DOHH2 (cell line): ENCODE results near the gene LAPTM5.

Source experiments
- H3F3A ChIP-seq: fragments of 200-600 bp; sonication (generic), shearing (Covaris generic); 2 replicates; pipeline ENCODE4 v1.6.0; 2016; ENCODE audit warnings: antibody characterized with exemption, mild to moderate bottlenecking; ENCODE audit not compliant: control insufficient read depth, insufficient read depth
- H3K27ac ChIP-seq: fragments of 200-600 bp; sonication (generic); 2 replicates; pipeline ENCODE4 v1.5.1; 2014; ENCODE audit warnings: low read depth, mild to moderate bottlenecking, low read length, moderate library complexity
- H3K27me3 ChIP-seq: fragments of 200-600 bp; sonication (generic); 2 replicates; pipeline ENCODE4 v1.6.1; 2014; ENCODE audit warnings: mild to moderate bottlenecking, low read length, mixed read lengths; ENCODE audit not compliant: control insufficient read depth
- H3K36me3 ChIP-seq: fragments of 200-600 bp; sonication (generic); 2 replicates; pipeline ENCODE4 v1.6.1; 2014; ENCODE audit warnings: mild to moderate bottlenecking, low read length, moderate library complexity, mixed read lengths; ENCODE audit not compliant: control insufficient read depth
- H3K4me1 ChIP-seq: fragments of 200-600 bp; sonication (generic); 2 replicates; pipeline ENCODE4 v1.6.1; 2014; ENCODE audit warnings: mild to moderate bottlenecking, low read length, mixed read lengths; ENCODE audit not compliant: control insufficient read depth
- H3K4me2 ChIP-seq: fragments of 200-600 bp; sonication (generic); 2 replicates; pipeline ENCODE4 v1.6.0; 2014; ENCODE audit warnings: mild to moderate bottlenecking, low read length, moderate library complexity
- H3K4me3 ChIP-seq: fragments of 200-600 bp; sonication (generic); 2 replicates; pipeline ENCODE4 v1.5.1; 2014; ENCODE audit warnings: mild to moderate bottlenecking, low read length, mixed read lengths
- H3K79me2 ChIP-seq: fragments of 200-600 bp; sonication (generic); 2 replicates; pipeline ENCODE4 v1.6.1; 2014; ENCODE audit warnings: mild to moderate bottlenecking, low read length, mixed read lengths; ENCODE audit not compliant: control insufficient read depth
- H3K9me2 ChIP-seq: fragments of 200-600 bp; sonication (generic); replicated peaks from 2 replicates; pipeline ENCODE4 v1.6.1; 2014; ENCODE audit warnings: mild to moderate bottlenecking, low read length, mixed read lengths; ENCODE audit not compliant: control insufficient read depth
- H3K9me3 ChIP-seq: fragments of 200-600 bp; sonication (generic); 2 replicates; pipeline ENCODE4 v1.6.1; 2014; ENCODE audit warnings: antibody characterized with exemption, low read length, mixed read lengths; ENCODE audit not compliant: control insufficient read depth, insufficient read depth
- H4K20me1 ChIP-seq: fragments of 200-600 bp; sonication (generic); 2 replicates; pipeline ENCODE4 v1.6.0; 2014; ENCODE audit warnings: low read depth, mild to moderate bottlenecking, antibody characterized with exemption, low read length, moderate library complexity; ENCODE audit not compliant: control insufficient read depth, insufficient read depth
- EZH2phosphoT487 ChIP-seq: fragments of 200-600 bp; sonication (generic); IDR thresholded peaks from 2 replicates; pipeline ENCODE4 v1.6.1; 2017; ENCODE audit warnings: borderline replicate concordance, mild to moderate bottlenecking, antibody characterized with exemption, low read length, moderate library complexity, mixed read lengths
- TF ChIP-seq, protein P1 (sequence below): fragments of 200-600 bp; sonication (generic); IDR thresholded peaks from one replicate; pipeline ENCODE4 v1.5.1; 2014; ENCODE audit warnings: antibody characterized with exemption, mild to moderate bottlenecking, low read depth, low read length; ENCODE audit not compliant: poor library complexity, severe bottlenecking

LAPTM5 gene

GRCh38 chr1:30728340-30728739 lies 29.2 kb downstream of the LAPTM5 start:
- Histone ChIP-seq H3K4me2 (no peak overlapping the region), H3K9me3 (no peaks in the 10 kb centered on the region), H3K4me1 (peaks cover 50% of the 10 kb centered on the region), H3K36me3 (peaks cover 10% of the 10 kb centered on the region), H3K4me3 (no peak overlapping the region), H3F3A (peaks cover 11% of the 10 kb centered on the region), H3K9me2 (no peaks in the 10 kb centered on the region), H3K27ac (no peak overlapping the region), H3K27me3 (no peaks in the 10 kb centered on the region), H4K20me1 (0 out of 2 replicates have a peak, but pooled peaks cover 4% of the 10 kb centered on the region), H3K79me2 (no peaks in the 10 kb centered on the region)
- TF ChIP-seq, protein P1, sequence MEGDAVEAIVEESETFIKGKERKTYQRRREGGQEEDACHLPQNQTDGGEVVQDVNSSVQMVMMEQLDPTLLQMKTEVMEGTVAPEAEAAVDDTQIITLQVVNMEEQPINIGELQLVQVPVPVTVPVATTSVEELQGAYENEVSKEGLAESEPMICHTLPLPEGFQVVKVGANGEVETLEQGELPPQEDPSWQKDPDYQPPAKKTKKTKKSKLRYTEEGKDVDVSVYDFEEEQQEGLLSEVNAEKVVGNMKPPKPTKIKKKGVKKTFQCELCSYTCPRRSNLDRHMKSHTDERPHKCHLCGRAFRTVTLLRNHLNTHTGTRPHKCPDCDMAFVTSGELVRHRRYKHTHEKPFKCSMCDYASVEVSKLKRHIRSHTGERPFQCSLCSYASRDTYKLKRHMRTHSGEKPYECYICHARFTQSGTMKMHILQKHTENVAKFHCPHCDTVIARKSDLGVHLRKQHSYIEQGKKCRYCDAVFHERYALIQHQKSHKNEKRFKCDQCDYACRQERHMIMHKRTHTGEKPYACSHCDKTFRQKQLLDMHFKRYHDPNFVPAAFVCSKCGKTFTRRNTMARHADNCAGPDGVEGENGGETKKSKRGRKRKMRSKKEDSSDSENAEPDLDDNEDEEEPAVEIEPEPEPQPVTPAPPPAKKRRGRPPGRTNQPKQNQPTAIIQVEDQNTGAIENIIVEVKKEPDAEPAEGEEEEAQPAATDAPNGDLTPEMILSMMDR = no peak
- TF ChIP-seq EZH2phosphoT487 = no peak

DNA sequence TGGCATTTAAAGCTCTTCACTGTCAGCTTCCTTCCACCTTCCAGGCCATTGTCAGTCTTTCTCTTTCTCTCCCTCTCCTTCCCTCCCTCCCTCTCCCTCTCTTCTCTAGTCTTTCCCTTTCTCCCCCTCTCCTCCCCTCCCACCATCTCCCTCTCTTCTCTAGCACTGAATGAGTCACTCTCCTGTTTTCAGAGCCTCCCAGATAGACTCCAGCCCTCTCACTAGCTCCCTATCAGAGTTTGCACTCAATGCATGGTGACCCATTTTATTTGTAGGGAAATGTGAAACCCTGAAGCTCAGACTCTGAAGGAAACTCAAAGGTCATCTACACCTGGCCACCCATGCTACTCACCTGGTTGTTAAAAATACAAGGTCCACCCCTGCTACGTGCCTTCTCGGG lies 29.8 kb downstream of the LAPTM5 start:
- H3K9me3 ChIP-seq = no peaks in the 10 kb centered on the region
- no peaks in the 10 kb centered on the region for H3K9me2 ChIP-seq
- H3K4me3 ChIP-seq = no peak overlapping the region
- peaks cover 6% of the 10 kb centered on the region for H3F3A ChIP-seq
- peaks cover 47% of the 10 kb centered on the region for H3K4me1 ChIP-seq
- H3K27me3 ChIP-seq = no peaks in the 10 kb centered on the region
- H4K20me1 ChIP-seq = 0 out of 2 replicates have a peak, but pooled peaks cover 4% of the 10 kb centered on the region
- H3K36me3 ChIP-seq = peaks cover 5% of the 10 kb centered on the region
- H3K79me2 ChIP-seq = no peaks in the 10 kb centered on the region
- TF ChIP-seq, protein P1 = no peak
- TF ChIP-seq EZH2phosphoT487 = no peak
- no peak overlapping the region for H3K27ac ChIP-seq
- no peak overlapping the region for H3K4me2 ChIP-seq

- no peaks in the 10 kb centered on the region for H3F3A ChIP-seq
- no peak overlapping the region for H3K27ac ChIP-seq
- no peaks in the 10 kb centered on the region for H3K36me3 ChIP-seq
- TF ChIP-seq EZH2phosphoT487 = no peak
- TF ChIP-seq, protein P1 = no peak
- peaks cover 44% of the 10 kb centered on the region for H3K4me1 ChIP-seq
- H3K4me2 ChIP-seq = no peak overlapping the region
- no peaks in the 10 kb centered on the region for H3K9me2 ChIP-seq
- 0 out of 2 replicates have a peak, but pooled peaks cover 4% of the 10 kb centered on the region for H4K20me1 ChIP-seq
- H3K79me2 ChIP-seq = no peaks in the 10 kb centered on the region
- H3K4me3 ChIP-seq = no peak overlapping the region
- H3K9me3 ChIP-seq = no peaks in the 10 kb centered on the region
- no peaks in the 10 kb centered on the region for H3K27me3 ChIP-seq
These were observed 30.5 kb downstream of the LAPTM5 start for GRCh38 chr1:30726773-30727684.
